Testis (tissue), 2 donors: ENCODE results near the gene IMP4.

Source experiments
- POLR2A ChIP-seq: fragments of 450-650 bp; IDR thresholded peaks from one replicate; pipeline ENCODE4 v1.6.1; 2017; ENCODE audit warnings: antibody characterized with exemption, mild to moderate bottlenecking, moderate library complexity
- TF ChIP-seq, protein P1 (sequence below), 3 experiments: fragments of 450-650 bp in 2 of 3; fragments of 200-600 bp in 1 of 3; sonication (generic) in 1 of 3; IDR thresholded peaks; one replicate each; pipeline ENCODE4 v1.5.1; 2016 to 2019; ENCODE audit warnings: antibody characterized with exemption in 3 of 3, mild to moderate bottlenecking in 2 of 3, moderate library complexity in 1 of 3

DNA sequence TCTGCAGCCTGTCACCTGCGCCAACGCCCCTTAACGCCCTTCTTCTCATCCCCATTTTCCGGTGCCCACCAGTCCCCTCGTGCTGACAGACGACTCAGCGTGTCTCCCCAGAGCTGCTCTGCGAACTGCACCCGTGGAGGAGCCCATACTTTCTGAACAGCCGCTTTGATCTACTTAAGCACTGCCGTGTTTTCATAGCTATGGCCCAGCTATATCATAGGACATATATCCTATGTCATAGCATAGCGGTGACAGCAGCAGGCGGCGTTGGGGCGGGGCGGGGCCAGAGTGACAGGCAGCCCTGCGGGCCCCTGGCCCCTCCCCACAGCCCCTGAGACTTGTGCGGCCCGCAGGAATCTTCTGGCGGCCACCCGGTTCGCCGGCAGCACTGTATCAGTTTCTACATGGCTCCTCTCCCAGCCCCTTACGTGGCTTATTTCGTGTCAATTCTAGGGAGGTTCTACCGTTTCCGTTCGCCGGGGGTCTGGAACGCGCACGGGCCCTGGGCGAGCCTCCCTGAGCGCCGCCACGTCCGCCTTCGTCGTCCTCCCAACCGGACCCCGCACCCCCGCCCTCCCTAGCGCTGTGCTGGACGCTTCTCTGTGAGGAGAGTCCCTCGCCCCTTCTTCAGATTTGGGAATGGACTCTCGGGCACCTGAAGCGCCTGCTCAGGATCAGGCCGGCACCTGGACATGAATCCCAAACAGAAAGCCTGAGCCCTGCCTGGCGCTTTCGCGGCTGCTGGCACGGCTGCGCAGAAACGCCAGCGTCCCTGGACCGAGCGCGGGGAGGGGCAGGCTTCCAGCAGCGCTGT lies 48.6 kb downstream of the IMP4 start:
- no peak for TF ChIP-seq POLR2A
- TF ChIP-seq, protein P1, sequence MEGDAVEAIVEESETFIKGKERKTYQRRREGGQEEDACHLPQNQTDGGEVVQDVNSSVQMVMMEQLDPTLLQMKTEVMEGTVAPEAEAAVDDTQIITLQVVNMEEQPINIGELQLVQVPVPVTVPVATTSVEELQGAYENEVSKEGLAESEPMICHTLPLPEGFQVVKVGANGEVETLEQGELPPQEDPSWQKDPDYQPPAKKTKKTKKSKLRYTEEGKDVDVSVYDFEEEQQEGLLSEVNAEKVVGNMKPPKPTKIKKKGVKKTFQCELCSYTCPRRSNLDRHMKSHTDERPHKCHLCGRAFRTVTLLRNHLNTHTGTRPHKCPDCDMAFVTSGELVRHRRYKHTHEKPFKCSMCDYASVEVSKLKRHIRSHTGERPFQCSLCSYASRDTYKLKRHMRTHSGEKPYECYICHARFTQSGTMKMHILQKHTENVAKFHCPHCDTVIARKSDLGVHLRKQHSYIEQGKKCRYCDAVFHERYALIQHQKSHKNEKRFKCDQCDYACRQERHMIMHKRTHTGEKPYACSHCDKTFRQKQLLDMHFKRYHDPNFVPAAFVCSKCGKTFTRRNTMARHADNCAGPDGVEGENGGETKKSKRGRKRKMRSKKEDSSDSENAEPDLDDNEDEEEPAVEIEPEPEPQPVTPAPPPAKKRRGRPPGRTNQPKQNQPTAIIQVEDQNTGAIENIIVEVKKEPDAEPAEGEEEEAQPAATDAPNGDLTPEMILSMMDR (IDR thresholded peaks at IDR 0.05) = no peak
